HuH-7.5 (cell line): ENCODE data around the gene CEP120.
"Not testable (repeated sequence)": the region's sequence is repeated elsewhere in the genome, so short reads cannot be mapped to it uniquely, and the experiment has no call there.

Experiments
- DNase-seq: peaks from one replicate; pipeline ENCODE4 v3.0.0; 2011; ENCODE audit warnings: low spot score

The CEP120 gene

GRCh38 chr5:123423278-123424149 is at the start of gene CEP120:
TSS of gene CEP120 (minus strand) at chr5:123423403. CDS start at chr5:123422998, 405 bp downstream.
- DNase-seq, result peak; percentile 90

GRCh38 chr5:123472150-123472924 is 49.1 kb upstream of the CEP120 start:
- DNase-seq, result no peak

GRCh38 chr5:123471385-123471784 is 48.2 kb upstream of the CEP120 start:
- no peak for DNase-seq

- not testable (repeated sequence) for DNase-seq
These were observed 43.6 kb upstream of the CEP120 start for GRCh38 chr5:123466839-123467238.

- DNase-seq, result no peak
These were observed 37.1 kb upstream of the CEP120 start for GRCh38 chr5:123460296-123460729.

GRCh38 chr5:123458994-123459393 is 35.8 kb upstream of the CEP120 start:
- not testable (repeated sequence) for DNase-seq

- DNase-seq, result no peak
These were observed 33.0 kb upstream of the CEP120 start for GRCh38 chr5:123456242-123456641.

GRCh38 chr5:123455640-123456039 is 32.4 kb upstream of the CEP120 start:
- no peak for DNase-seq

GRCh38 chr5:123455095-123455494 is 31.9 kb upstream of the CEP120 start:
- DNase-seq, result no peak

- no peak for DNase-seq
These were observed 31.2 kb upstream of the CEP120 start for GRCh38 chr5:123454259-123454911.

- no peak for DNase-seq
These were observed 29.2 kb upstream of the CEP120 start for GRCh38 chr5:123452401-123452800.

GRCh38 chr5:123451047-123451446 is 27.8 kb upstream of the CEP120 start:
- DNase-seq, result no peak

GRCh38 chr5:123450640-123451039 is 27.4 kb upstream of the CEP120 start:
- no peak for DNase-seq

GRCh38 chr5:123450114-123450513 is 26.9 kb upstream of the CEP120 start:
- no peak for DNase-seq

GRCh38 chr5:123449424-123449974 is 26.3 kb upstream of the CEP120 start:
- DNase-seq, result no peak

GRCh38 chr5:123448743-123449142 is 25.5 kb upstream of the CEP120 start:
- DNase-seq, result no peak

GRCh38 chr5:123448017-123448617 is 24.9 kb upstream of the CEP120 start:
- no peak for DNase-seq

GRCh38 chr5:123444016-123444415 is 20.8 kb upstream of the CEP120 start:
- DNase-seq, result no peak

- DNase-seq, result no peak
These were observed 18.2 kb upstream of the CEP120 start for GRCh38 chr5:123441408-123441807.

GRCh38 chr5:123440456-123441181 is 17.4 kb upstream of the CEP120 start:
- no peak for DNase-seq

GRCh38 chr5:123439709-123440108 is 16.5 kb upstream of the CEP120 start:
- no peak for DNase-seq
